HuH-7 (cell line): Measurements from ENCODE around the gene TBCD.

Experiments used
- DNase-seq: peaks from one replicate; pipeline ENCODE4 v3.0.0; 2011; ENCODE audit warnings: low spot score

TBCD gene

DNA sequence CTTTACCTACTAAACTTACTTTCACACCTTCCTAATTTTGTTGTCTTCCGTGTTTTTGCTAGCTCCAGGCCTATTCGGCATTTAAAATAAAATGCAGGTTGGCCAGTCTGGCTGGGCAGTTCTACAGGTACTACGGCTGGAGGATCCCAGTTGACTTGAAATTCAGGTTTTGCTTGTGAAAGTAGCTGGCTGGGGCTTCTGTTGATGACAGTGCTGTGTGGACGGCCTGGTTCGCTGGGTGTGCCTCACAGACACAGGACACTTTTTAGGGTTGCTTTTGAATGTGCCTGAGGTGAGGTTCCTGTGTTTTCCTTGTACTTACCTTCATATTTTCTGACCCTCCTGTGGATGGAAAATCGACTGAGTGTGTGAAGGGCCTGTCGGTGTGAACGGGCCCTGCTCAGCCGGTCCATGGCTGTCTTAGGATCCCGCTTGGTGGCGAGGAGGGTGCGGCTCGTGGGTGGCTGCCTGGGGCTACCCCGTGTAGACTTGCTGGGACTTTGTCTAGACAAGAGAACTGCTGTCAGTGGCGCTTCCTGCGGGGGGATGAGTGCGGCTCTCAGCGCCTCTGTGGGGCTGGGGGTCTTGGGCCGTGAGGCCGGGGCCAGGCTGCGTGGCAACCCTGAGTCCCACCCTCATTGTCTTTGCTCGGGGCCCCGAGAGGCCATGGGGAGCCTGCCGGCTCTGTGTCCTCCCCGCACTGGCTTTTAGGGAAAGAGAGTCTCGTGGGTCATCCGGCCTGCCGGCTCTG lies 106.7 kb downstream of the TBCD start:
- no peak for DNase-seq

DNA sequence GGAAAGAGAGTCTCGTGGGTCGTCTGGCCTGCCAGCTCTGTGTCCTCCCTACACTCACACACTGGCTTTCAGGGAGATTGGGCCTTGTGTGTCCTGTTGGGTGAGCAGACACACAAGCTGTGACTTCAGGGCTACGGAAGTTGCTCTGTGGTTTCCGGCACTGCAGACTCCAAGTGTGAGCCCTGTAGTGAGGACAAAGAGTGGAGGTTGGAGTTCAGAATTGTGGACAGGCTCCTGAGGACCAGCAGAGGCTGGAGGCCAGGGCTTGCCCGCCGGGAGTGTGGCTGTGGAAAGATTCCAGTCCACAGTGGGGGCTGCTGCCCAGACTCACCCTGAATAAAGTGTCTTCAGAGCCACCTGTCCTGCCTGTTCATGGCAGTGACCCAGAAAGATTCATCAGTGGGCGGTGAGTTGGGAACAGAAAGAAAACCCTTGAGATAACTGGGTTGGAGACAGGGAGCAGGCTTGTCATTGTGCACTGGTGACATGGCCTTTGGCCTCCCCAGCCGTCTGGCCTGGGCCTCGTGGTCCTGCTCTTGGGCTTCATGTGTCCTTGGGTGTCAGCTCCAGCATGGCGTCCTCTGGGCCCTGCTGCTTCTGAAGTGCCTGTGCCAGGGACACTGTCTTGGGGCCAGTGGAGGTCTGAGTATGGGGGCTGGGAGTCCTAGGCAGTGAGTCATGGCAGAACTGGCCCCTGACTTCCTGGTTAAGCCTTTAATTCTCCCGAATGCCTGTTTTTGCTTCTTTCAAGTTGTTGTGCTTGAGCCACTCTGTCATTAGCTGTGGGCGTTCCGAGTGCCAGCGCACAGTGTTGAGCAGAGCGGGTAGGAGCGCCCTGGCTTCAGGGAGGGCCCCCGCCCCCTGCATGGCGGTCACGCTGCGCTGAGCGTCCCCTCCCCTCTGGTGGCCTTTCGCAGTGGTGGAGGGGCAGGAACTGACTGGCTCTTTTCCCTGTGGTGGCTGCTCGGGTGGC lies 107.9 kb downstream of the TBCD start:
- DNase-seq = no peak

GRCh38 chr17:82860606-82861392 lies 108.9 kb downstream of the TBCD start:
- no peak for DNase-seq

GRCh38 chr17:82861393-82861775 lies 109.5 kb downstream of the TBCD start:
- no peak for DNase-seq

DNA sequence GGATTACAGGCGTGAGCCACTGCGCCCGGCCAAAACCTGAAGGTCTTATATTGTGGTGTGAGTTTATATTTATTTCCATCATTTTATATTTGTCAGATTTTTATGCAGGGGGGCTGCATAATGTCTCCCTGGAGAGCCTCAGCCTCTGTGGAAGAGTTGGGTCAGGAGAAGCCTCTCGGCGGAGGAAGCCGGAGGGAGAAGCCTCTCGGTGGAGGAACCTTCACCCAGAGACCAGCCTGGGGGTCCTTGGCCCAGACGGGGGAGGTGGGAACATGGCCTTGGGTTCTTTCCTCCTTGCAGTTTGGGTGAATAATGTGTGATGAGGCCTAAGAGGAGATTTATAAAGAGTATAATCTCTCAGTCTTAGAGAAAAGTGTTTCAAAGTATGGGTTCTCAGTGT lies 110.3 kb downstream of the TBCD start:
- no peak for DNase-seq

DNA sequence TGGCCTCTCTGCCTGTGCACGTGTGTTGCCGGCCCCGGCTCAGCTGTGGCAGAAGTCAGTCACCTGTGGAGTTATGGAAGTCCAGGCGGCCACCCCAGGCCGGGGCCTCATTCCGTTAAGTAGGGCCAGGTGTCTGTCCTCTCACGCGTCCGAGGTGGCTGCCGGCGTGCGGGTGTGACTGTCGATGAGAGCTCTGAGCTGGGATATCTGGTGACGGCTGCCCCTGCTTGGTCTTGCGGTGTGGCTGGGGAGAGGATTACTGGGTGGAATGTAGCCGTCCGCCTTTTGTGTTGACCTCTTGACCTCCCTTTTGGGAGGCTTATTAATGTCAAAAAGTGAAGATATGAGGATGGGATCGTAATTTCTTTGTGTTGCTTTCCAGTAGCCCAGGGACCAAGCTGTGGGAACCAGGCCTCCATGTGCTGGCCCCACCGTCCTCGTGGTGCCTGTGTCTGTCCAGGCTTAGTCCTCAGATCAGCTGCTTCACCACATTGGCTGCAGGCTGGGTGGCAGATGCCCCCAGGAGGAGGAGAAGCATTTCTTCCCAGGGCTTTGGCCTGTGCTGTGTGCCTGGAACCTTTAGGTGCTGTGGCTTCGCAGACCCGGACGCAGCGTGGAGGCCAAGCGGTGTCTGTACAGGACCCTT lies 111.0 kb downstream of the TBCD start:
- no peak for DNase-seq

GRCh38 chr17:82863383-82863940 lies 111.6 kb downstream of the TBCD start:
- no peak for DNase-seq

GRCh38 chr17:82863941-82864712 lies 112.3 kb downstream of the TBCD start:
- DNase-seq = no peak

DNA sequence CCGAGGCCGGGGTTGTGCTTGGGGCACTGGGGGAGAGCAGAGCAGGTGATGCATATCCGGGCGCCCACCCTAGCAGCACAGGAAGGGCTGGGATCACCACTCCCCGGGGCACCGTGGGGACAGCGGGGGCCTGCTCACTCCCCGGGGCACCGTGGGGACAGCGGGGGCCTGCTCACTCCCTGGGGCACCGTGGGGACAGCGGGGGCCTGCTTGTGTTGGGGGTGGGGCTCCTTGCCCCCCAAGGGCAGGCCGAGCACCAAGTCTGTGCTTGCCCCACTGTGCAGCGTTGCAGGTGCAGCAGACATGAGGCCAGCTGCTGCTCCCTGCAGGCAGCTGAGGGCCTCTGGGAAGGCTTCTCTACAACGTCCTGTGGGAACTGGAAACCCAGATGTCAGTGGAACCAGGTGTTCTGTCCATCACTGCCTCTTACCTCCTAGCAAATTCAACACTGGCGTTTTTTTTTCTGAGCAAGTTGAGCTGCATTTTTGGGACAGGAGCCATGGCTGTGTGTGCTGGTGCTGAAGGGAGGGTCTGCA lies 112.9 kb downstream of the TBCD start:
- no peak for DNase-seq

GRCh38 chr17:82865274-82865673 lies 113.4 kb downstream of the TBCD start:
- no peak for DNase-seq

GRCh38 chr17:82865774-82866395 lies 114.0 kb downstream of the TBCD start:
- DNase-seq = no peak

- no peak for DNase-seq
Observed at GRCh38 chr17:82866590-82867191, 114.8 kb downstream of the TBCD start.

GRCh38 chr17:82867763-82868325 lies 116.0 kb downstream of the TBCD start:
- no peak for DNase-seq

GRCh38 chr17:82868715-82869131 lies 116.9 kb downstream of the TBCD start:
- no peak for DNase-seq

- no peak for DNase-seq
Observed at GRCh38 chr17:82869536-82869935, 117.7 kb downstream of the TBCD start.

DNA sequence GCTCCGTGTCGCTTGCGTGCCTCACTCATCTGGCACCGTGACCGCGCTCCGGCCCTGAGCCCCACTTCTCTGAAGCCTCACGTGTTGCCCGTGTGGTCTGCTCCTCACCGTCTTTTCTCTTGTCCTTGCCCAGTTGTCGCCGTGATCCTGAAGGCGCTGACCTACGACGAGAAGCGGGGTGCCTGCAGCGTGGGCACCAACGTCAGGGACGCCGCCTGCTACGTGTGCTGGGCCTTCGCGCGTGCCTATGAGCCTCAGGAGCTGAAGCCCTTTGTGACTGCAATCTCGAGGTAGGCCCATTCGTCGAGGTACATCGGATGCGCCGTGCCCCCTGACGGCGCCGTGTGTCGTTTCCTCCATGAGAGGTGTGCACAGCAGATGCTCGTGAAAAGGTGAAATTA lies 118.2 kb downstream of the TBCD start:
- DNase-seq = no peak

DNA sequence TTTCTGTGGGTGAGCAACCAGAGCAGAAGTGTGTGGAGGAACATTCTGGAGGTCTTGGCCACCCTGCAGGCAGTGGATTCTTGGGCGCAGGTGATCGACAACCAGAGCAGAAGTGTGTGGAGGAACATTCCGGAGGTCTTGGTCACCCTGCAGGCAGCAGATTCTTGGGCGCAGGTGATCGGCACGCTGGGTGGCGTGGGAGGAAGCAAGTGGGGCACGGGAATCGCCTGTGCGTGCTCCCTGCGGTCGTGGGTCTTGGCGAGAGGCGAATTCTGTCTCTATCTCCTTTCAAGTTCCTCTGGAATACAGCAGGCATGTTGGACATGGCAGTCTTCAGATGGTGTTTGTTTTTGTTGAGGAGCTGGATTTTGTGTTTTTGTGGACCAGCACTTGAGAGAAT lies 118.7 kb downstream of the TBCD start:
- DNase-seq = no peak

DNA sequence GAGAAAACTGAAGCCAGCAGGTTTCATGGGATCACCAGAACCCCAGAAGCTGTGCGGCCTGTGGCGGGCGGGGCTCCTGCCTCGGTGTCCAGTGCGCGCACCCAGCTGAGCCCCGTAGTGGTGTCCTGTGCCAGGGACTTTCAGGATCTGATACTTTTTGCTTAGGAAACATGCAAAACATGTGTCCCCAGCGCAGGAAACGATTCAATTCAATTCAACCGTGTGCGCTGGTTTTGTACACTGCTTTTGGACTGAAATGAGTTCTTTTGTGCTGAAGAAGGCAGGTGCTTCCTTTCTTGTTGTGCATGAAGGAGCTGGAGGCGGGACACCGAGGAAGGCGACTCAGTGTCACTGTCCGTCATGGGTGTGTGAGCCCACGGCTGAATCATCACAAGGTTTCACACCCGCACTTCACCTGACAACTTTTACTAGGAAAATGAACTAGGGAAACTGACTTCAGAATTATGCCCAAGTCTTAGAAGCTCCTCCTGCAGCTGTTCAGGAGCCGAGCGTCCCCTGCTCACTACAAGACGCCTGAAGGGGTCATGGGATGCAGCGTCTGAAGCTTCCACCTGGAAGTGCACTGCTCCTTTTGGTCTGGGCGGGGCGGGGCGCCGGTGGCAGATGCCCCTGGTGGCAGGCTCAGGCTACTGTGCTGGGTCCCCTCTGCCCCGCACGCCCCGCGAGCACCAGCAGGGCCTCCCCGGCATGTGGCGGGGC lies 119.4 kb downstream of the TBCD start:
- DNase-seq = no peak
